ENCODE results near the gene NR6A1. TPM values are rescaled to one million over a fixed set of nuclear protein-coding genes. Genes with fewer than 3 reads are reported as not detected.

NR6A1 gene
- total and polyA plus RNA-seq, 11 donors: 0.65 to 5.7 (median 1.6) TPM

GRCh38 chr9:124754289-124754688, 16.8 kb downstream of the NR6A1 start:
- no peak for ATAC-seq
- TF ChIP-seq POLR2A (IDR thresholded peaks at IDR 0.05) (no peak), CTCF (IDR thresholded peaks at IDR 0.05) (peak in 3 of 12 donors; percentile 7 to 21 (median 7))
- no peak for DNase-seq
- intact Hi-C loops (cut with DNase I): no loop called here
- peaks cover 0 to 16% (median 0%) of the 10 kb centered on the region in 12 donors for H3K4me1 ChIP-seq
- no peak overlapping the region for H3K27ac ChIP-seq
- no peaks in the 10 kb centered on the region for H3K36me3 ChIP-seq
- no peaks in the 10 kb centered on the region for H3K9me3 ChIP-seq
- H3K4me3 ChIP-seq: no peak overlapping the region
- WGBS, 4 donors: 40 to 50% (median 43%) methylated on average over 4 of the region's 4 CpGs
- H3K27me3 ChIP-seq: peaks cover 0 to 29% (median 0%) of the 10 kb centered on the region in 9 donors

GRCh38 chr9:124752967-124753366, 18.1 kb downstream of the NR6A1 start:
- DNase-seq (no peak), ATAC-seq (no peak)
- Histone ChIP-seq H3K36me3 (no peaks in the 10 kb centered on the region), H3K4me1 (peaks cover 0 to 11% (median 0%) of the 10 kb centered on the region in 12 donors), H3K27ac (no peak overlapping the region), H3K27me3 (peaks cover 0 to 28% (median 0%) of the 10 kb centered on the region in 9 donors), H3K4me3 (no peak overlapping the region), H3K9me3 (no peaks in the 10 kb centered on the region)
- WGBS, 4 donors: 82 to 91% (median 86%) methylated on average over 1 of the region's 1 CpG
- TF ChIP-seq POLR2A (IDR thresholded peaks at IDR 0.05) (no peak), CTCF (IDR thresholded peaks at IDR 0.05) (no peak)
- intact Hi-C loops (cut with DNase I): no loop called here

GRCh38 chr9:124749781-124750180, 21.3 kb downstream of the NR6A1 start:
- H3K9me3 ChIP-seq: no peaks in the 10 kb centered on the region
- ATAC-seq: no peak
- H3K36me3 ChIP-seq: no peaks in the 10 kb centered on the region
- H3K4me3 ChIP-seq: no peak overlapping the region
- TF ChIP-seq CTCF (IDR thresholded peaks at IDR 0.05): no peak
- TF ChIP-seq POLR2A (IDR thresholded peaks at IDR 0.05): no peak
- H3K4me1 ChIP-seq: no peaks in the 10 kb centered on the region
- no peak for DNase-seq
- peaks cover 0 to 9% (median 0%) of the 10 kb centered on the region in 9 donors for H3K27me3 ChIP-seq
- H3K27ac ChIP-seq: no peak overlapping the region
- intact Hi-C loops (cut with DNase I): no loop called here
- whole genome bisulfite sequencing, 4 donors: 79 to 93% (median 86%) methylated on average over 2 of the region's 2 CpGs

- H3K36me3 ChIP-seq: no peaks in the 10 kb centered on the region
- 93 to 97% (median 95%) methylated on average over 3 of the region's 3 CpGs for WGBS, 4 donors
- H3K27ac ChIP-seq: no peak overlapping the region
- TF ChIP-seq CTCF (IDR thresholded peaks at IDR 0.05) (no peak), POLR2A (IDR thresholded peaks at IDR 0.05) (no peak)
- no peak for DNase-seq
- no peaks in the 10 kb centered on the region for H3K4me1 ChIP-seq
- intact Hi-C loops (cut with DNase I): no loop called here
- no peaks in the 10 kb centered on the region for H3K9me3 ChIP-seq
- no peak overlapping the region for H3K4me3 ChIP-seq
- H3K27me3 ChIP-seq: peaks cover 0 to 4% (median 0%) of the 10 kb centered on the region in 9 donors
- ATAC-seq: no peak
These were observed 21.8 kb downstream of the NR6A1 start for GRCh38 chr9:124749284-124749683.
